HepG2 (cell line): Measurements from ENCODE around the gene KRT6B. TPM values are rescaled to one million over a fixed set of nuclear protein-coding genes. Genes with fewer than 3 reads are reported as not detected.
"Not testable (repeated sequence)": the region's sequence is repeated elsewhere in the genome, so short reads cannot be mapped to it uniquely, and the experiment has no call there.

ENCODE experiments used
- ATAC-seq: fragments of 200-7000 bp; cut with Tn5 transposase; 3 replicates; pipeline ENCODE4 v1.9.1; 2020; ENCODE audit warnings: mild to moderate bottlenecking, moderate library complexity
- BruUV-seq: library from RNA; stranded (reverse); fragments of 400-500 nt; replicated peaks from 2 replicates; lab custom pipeline; 2021; lab: Mats Ljungman, UMichigan
- CTCF ChIA-PET: fragments of 300-600 bp; formaldehyde crosslinking; extraction: SDS; loops from one replicate; lab custom pipeline; 2021; ENCODE audit warnings: low total read pairs, inconsistent platforms, low intra/inter-chr PET ratio; lab: Yijun Ruan, JAX
- POLR2A ChIA-PET: fragments of 350-600 bp; sonication (Branson Sonifier 250); formaldehyde crosslinking; loops from one replicate; lab custom pipeline; 2020; ENCODE audit warnings: antibody characterized with exemption, inconsistent platforms; lab: Yijun Ruan, JAX
- DNase-seq: peaks from one replicate; pipeline ENCODE4 v3.0.0-alpha.2; 2015; ENCODE audit warnings: low spot score
- FAIRE-seq: peaks from 3 replicates; lab custom pipeline; 2011; peaks lifted over from hg19 to GRCh38; lab: Jason Lieb, UNC
- H2AFZ ChIP-seq: one replicate; pipeline ENCODE4 v1.6.1; 2011; ENCODE audit warnings: low read length, inconsistent platforms
- H3K27ac ChIP-seq: fragments of 300-600 bp; 3 replicates; pipeline ENCODE4 v1.8.0; 2011; ENCODE audit warnings: mixed run types, mild to moderate bottlenecking, mixed read lengths, low read length, inconsistent platforms; ENCODE audit not compliant: insufficient read depth; ENCODE audit errors: extremely low read length
- H3K27me3 ChIP-seq, 2 experiments: fragments of 200-600 bp in 1 of 2; 2 replicates in 1 of 2; 3 replicates in 1 of 2; pipeline versions ENCODE4 v1.6.0 to v1.8.0; 2011; ENCODE audit warnings: low read length in 2 of 2, mild to moderate bottlenecking in 2 of 2, moderate library complexity in 2 of 2, inconsistent platforms in 1 of 2; ENCODE audit not compliant: insufficient read depth in 2 of 2, control insufficient read depth in 1 of 2
- H3K36me3 ChIP-seq, 2 experiments: fragments of 200-600 bp in 1 of 2; replicated peaks in 1 of 2; 2 replicates in 1 of 2; 3 replicates in 1 of 2; pipeline versions ENCODE4 v1.5.1 to v1.8.0; 2011; ENCODE audit warnings: low read length in 2 of 2, inconsistent platforms in 1 of 2; ENCODE audit not compliant: insufficient read depth in 2 of 2, control insufficient read depth in 1 of 2
- H3K4me1 ChIP-seq: 2 replicates; pipeline ENCODE4 v1.5.1; 2012; ENCODE audit warnings: low read length, inconsistent platforms; ENCODE audit not compliant: insufficient read depth
- H3K4me2 ChIP-seq: 2 replicates; pipeline ENCODE4 v1.6.0; 2011; ENCODE audit warnings: low read depth, low read length, inconsistent platforms
- H3K4me3 ChIP-seq, 3 experiments: fragments of 200-600 bp in 1 of 3; sonication (generic), shearing (Covaris generic) in 1 of 3; replicated peaks in 1 of 3; 2 replicates each; pipeline ENCODE4 v1.5.1; 2011 to 2016; ENCODE audit warnings: low read length in 3 of 3, inconsistent platforms in 2 of 3, low read depth in 2 of 3, mild to moderate bottlenecking in 2 of 3, control low read depth in 1 of 3, mixed read lengths in 1 of 3; ENCODE audit not compliant: insufficient read depth in 1 of 3
- H3K79me2 ChIP-seq: one replicate; pipeline ENCODE4 v1.6.1; 2011; ENCODE audit warnings: low read length, inconsistent platforms; ENCODE audit not compliant: insufficient read depth
- H3K9ac ChIP-seq: 2 replicates; pipeline ENCODE4 v1.6.0; 2011; ENCODE audit warnings: mild to moderate bottlenecking, low read depth, low read length, inconsistent platforms; ENCODE audit not compliant: insufficient read depth
- H3K9me3 ChIP-seq: 2 replicates; pipeline ENCODE4 v1.5.1; 2012; ENCODE audit warnings: mild to moderate bottlenecking, low read length
- H4K20me1 ChIP-seq: 2 replicates; pipeline ENCODE4 v1.6.0; 2011; ENCODE audit warnings: inconsistent platforms, mild to moderate bottlenecking, low read length, moderate library complexity; ENCODE audit not compliant: insufficient read depth
- FIP1L1 ChIP-seq: fragments of 200-400 bp; formaldehyde crosslinking; IDR thresholded peaks from 2 replicates; pipeline ENCODE4 v1.6.1; 2018; ENCODE audit warnings: low read depth, mild to moderate bottlenecking, low read length, moderate library complexity, borderline replicate concordance; ENCODE audit not compliant: insufficient read depth
- GATAD2A ChIP-seq: IDR thresholded peaks from 2 replicates; pipeline ENCODE4 v1.6.1; 2016
- IRF2 ChIP-seq: IDR thresholded peaks from 2 replicates; pipeline ENCODE4 v1.6.1; 2018; ENCODE audit warnings: missing genetic modification reagents, missing compliant biosample characterization
- JUNB ChIP-seq: sonication (generic); formaldehyde crosslinking; IDR thresholded peaks from 2 replicates; pipeline ENCODE4 v1.8.0; 2022; ENCODE audit warnings: missing genetic modification reagents, mild to moderate bottlenecking, borderline replicate concordance
- MAFK ChIP-seq, 2 experiments: IDR thresholded peaks in 1 of 2; conservative IDR thresholded peaks in 1 of 2; 2 replicates each; pipeline ENCODE4 v1.6.1; 2011; ENCODE audit warnings: improper control_type of control experiment in 2 of 2, low read length in 2 of 2
- MAZ ChIP-seq, 2 experiments: sonication (generic) in 1 of 2; formaldehyde crosslinking in 1 of 2; IDR thresholded peaks; 2 replicates each; pipeline versions ENCODE4 v1.5.0 to v1.6.1; 2012 to 2020; ENCODE audit warnings: low read depth in 2 of 2, mild to moderate bottlenecking in 2 of 2, borderline replicate concordance in 1 of 2, improper control_type of control experiment in 1 of 2, low read length in 1 of 2, missing genetic modification reagents in 1 of 2, moderate library complexity in 1 of 2
- NKX3-1 ChIP-seq: sonication (generic); formaldehyde crosslinking; IDR thresholded peaks from 2 replicates; pipeline ENCODE4 v1.5.0; 2020; ENCODE audit warnings: missing genetic modification reagents
- ZNF224 ChIP-seq: sonication (generic); formaldehyde crosslinking; IDR thresholded peaks from 2 replicates; pipeline ENCODE4 v1.5.0; 2020; ENCODE audit warnings: mild to moderate bottlenecking, missing genetic modification reagents
- ZNF235 ChIP-seq: sonication (generic); formaldehyde crosslinking; IDR thresholded peaks from 2 replicates; pipeline ENCODE4 v1.8.1; 2023; ENCODE audit warnings: mild to moderate bottlenecking, missing genetic modification reagents, borderline replicate concordance
- ZNF83 ChIP-seq: sonication (generic); formaldehyde crosslinking; IDR thresholded peaks from 2 replicates; pipeline ENCODE4 v1.4.0; 2020; ENCODE audit warnings: missing genetic modification reagents, mild to moderate bottlenecking, borderline replicate concordance
- WGBS: methylation state at CpG from one replicate; pipeline ENCODE4 v1.1.6; 2017; ENCODE audit warnings: low lambda C conversion rate; 5-methylcytosine and 5-hydroxymethylcytosine counted together
- in situ Hi-C: cut with HindIII; loops from 2 replicates; pipeline ENCODE4 v1.10.0; 2017; ENCODE audit warnings: low pct_unique_long_range_greater_than_20kb; ENCODE audit not compliant: extremely low pct_ligation_motif_present
- intact Hi-C: fragments of 100-400 bp; cut with micrococcal nuclease; formaldehyde crosslinking; loops from one replicate; pipeline ENCODE4 v1.10.0; 2022; ENCODE audit not compliant: unreplicated experiment
- polyA plus RNA-seq, 8 experiments: library from polyadenylated mRNA; depleted of rRNA in 3 of 8; stranded (reverse) in 7 of 8; unstranded in 1 of 8; fragments of >200 nt; fragmentation: Illumina TruSeq in 4 of 8; extraction: Trizol in 4 of 8; gene quantifications; 2 replicates each; pipeline versions ENCODE4 v1.2.1 to v1.2.3, GENCODE V29; 2011 to 2016; ENCODE audit warnings: low read depth in 4 of 8, missing spikeins in 1 of 8, mixed read lengths in 1 of 8; ENCODE audit not compliant: insufficient read depth in 1 of 8
- total RNA-seq, 5 experiments: library from RNA; depleted of rRNA; stranded (reverse); fragments of >200 nt; fragmentation: Illumina TruSeq; extraction: Trizol; gene quantifications; 2 replicates each; pipeline ENCODE4 v1.2.3, GENCODE V29; 2016; ENCODE audit warnings: low read depth in 1 of 5
- TF ChIP-seq, protein P1 (sequence below): IDR thresholded peaks from 2 replicates; pipeline ENCODE4 v1.6.1; 2012; ENCODE audit warnings: low read length, improper control_type of control experiment

The KRT6B gene
- total and polyA plus RNA-seq, 2 of the 13 experiments (the other 11 are each of a cell fraction or from before 2014, with no cell fraction given) = not detected

DNA sequence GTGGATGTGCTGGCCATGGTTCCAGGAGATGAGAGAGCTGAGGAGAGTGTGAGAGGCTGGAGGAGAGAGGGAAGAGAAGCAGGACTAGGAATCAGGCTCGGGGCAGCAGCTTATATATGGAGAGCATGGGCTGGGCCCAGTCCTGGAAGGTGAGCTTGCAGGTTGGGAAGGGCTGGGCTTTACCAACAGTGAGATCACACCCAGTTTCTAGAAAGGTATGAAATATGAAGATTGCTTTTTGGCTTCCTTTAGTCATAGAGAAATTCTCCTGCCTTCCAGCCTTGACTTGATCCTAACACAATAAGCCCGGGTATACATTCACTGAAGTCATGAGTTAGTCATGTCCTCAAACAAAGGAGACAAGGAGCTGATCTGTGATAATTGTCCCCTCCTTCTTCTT lies 41.2 kb upstream of the KRT6B start, which contains the start of gene KRT6A:
TSS of gene KRT6A (minus strand) at position 86 of the 400 bp plus-strand sequence. CDS start at position 17, 69 bp downstream.
- Histone ChIP-seq H3K4me2 (no peak within 1 kb of the TSS), H4K20me1 (no peaks in the 10 kb centered on the region), H3K27me3 (peaks cover 2 to 17% of the 10 kb centered on the region in 2 experiments; a peak in 3 of 5 replicates), H3K9ac (no peak within 1 kb of the TSS), H3K4me3 (no peak within 1 kb of the TSS), H3K9me3 (no peaks in the 10 kb centered on the region), H2AFZ (no peak within 1 kb of the TSS), H3K36me3 (no peaks in the 10 kb centered on the region), H3K27ac (no peak within 1 kb of the TSS), H3K4me1 (0 out of 2 replicates have a peak, but pooled peaks cover 6% of the 10 kb centered on the region), H3K79me2 (no peaks in the 10 kb centered on the region)
- intact Hi-C loops (no loop called here), in situ Hi-C loops (no loop called here)
- no peak for ATAC-seq
- TF ChIP-seq FIP1L1 = no peak
- no peak for TF ChIP-seq ZNF235 (CRISPR knock-in tag)
- no peak for TF ChIP-seq ZNF224
- TF ChIP-seq NKX3-1 (CRISPR knock-in tag) = no peak
- no peak for TF ChIP-seq IRF2 (CRISPR knock-in tag)
- no peak for TF ChIP-seq MAZ (IDR thresholded peaks at IDR 0.05; ENCODE audit: borderline replicate concordance, low read depth, low read length)
- TF ChIP-seq MAZ (CRISPR knock-in tag; IDR thresholded peaks at IDR 0.05; ENCODE audit: low read depth) = no peak
- TF ChIP-seq ZNF83 = no peak
- no peak for TF ChIP-seq GATAD2A
- TF ChIP-seq JUNB (CRISPR knock-in tag) = no peak
- TF ChIP-seq, protein P1, sequence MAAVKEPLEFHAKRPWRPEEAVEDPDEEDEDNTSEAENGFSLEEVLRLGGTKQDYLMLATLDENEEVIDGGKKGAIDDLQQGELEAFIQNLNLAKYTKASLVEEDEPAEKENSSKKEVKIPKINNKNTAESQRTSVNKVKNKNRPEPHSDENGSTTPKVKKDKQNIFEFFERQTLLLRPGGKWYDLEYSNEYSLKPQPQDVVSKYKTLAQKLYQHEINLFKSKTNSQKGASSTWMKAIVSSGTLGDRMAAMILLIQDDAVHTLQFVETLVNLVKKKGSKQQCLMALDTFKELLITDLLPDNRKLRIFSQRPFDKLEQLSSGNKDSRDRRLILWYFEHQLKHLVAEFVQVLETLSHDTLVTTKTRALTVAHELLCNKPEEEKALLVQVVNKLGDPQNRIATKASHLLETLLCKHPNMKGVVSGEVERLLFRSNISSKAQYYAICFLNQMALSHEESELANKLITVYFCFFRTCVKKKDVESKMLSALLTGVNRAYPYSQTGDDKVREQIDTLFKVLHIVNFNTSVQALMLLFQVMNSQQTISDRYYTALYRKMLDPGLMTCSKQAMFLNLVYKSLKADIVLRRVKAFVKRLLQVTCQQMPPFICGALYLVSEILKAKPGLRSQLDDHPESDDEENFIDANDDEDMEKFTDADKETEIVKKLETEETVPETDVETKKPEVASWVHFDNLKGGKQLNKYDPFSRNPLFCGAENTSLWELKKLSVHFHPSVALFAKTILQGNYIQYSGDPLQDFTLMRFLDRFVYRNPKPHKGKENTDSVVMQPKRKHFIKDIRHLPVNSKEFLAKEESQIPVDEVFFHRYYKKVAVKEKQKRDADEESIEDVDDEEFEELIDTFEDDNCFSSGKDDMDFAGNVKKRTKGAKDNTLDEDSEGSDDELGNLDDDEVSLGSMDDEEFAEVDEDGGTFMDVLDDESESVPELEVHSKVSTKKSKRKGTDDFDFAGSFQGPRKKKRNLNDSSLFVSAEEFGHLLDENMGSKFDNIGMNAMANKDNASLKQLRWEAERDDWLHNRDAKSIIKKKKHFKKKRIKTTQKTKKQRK = no peak
- no peak for TF ChIP-seq MAFK (conservative IDR thresholded peaks at IDR 0.05 in 1 of 2, IDR thresholded peaks at IDR 0.05 in 1 of 2; ENCODE audit: low read length in 2 of 2)
- BruUV-seq = no TSS peak
- WGBS = 68% methylated on average over 2 of the region's 2 CpGs
- FAIRE-seq = no peak
- POLR2A ChIA-PET = no interaction called here
- no peak for DNase-seq
- CTCF ChIA-PET = no interaction called here

GRCh38 chr12:52492405-52492804 lies 40.5 kb upstream of the KRT6B start:
- FAIRE-seq, DNase-seq, POLR2A ChIA-PET, H4K20me1 ChIP-seq, H3K9me3 ChIP-seq, H3K9ac ChIP-seq, H3K4me2 ChIP-seq, H2AFZ ChIP-seq, ATAC-seq, in situ Hi-C loops, H3K4me3 ChIP-seq, H3K4me1 ChIP-seq, CTCF ChIA-PET, H3K27ac ChIP-seq, H3K36me3 ChIP-seq, H3K79me2 ChIP-seq, BruUV-seq, intact Hi-C loops: not testable (repeated sequence)
- H3K27me3 ChIP-seq = peaks cover 0 to 17% of the 10 kb centered on the region in 2 experiments; a peak in 2 of 5 replicates
- no CpG with 5 or more reads among the region's 6 CpGs for WGBS
